HepG2 (cell line): ENCODE data around the gene KRTAP5-6. TPM values are rescaled to one million over a fixed set of nuclear protein-coding genes. Genes with fewer than 3 reads are reported as not detected.

Source experiments
- ARID5B ChIP-seq: IDR thresholded peaks from 2 replicates; pipeline ENCODE4 v1.4.0; 2020; ENCODE audit warnings: mild to moderate bottlenecking, missing genetic modification reagents
- DR1 ChIP-seq: sonication (generic); formaldehyde crosslinking; IDR thresholded peaks from 2 replicates; pipeline ENCODE4 v1.8.0; 2021; ENCODE audit warnings: mild to moderate bottlenecking, missing genetic modification reagents, inconsistent platforms
- HNRNPK ChIP-seq: fragments of 200-400 bp; formaldehyde crosslinking; IDR thresholded peaks from 2 replicates; pipeline ENCODE4 v1.6.1; 2018; ENCODE audit warnings: low read length, low read depth, moderate library complexity, mild to moderate bottlenecking; ENCODE audit not compliant: poor library complexity, severe bottlenecking
- MEIS1 ChIP-seq: sonication (generic); formaldehyde crosslinking; IDR thresholded peaks from 2 replicates; pipeline ENCODE4 v1.9.0; 2021; ENCODE audit warnings: mild to moderate bottlenecking, missing genetic modification reagents, moderate library complexity, borderline replicate concordance
- NONO ChIP-seq, 2 experiments: fragments of 450-650 bp in 1 of 2; sonication (generic) in 1 of 2; formaldehyde crosslinking in 1 of 2; IDR thresholded peaks in 1 of 2; conservative IDR thresholded peaks in 1 of 2; 2 replicates each; pipeline versions ENCODE4 v1.6.1 to v1.8.0; 2017 to 2022; ENCODE audit warnings: mild to moderate bottlenecking in 1 of 2, missing genetic modification reagents in 1 of 2, moderate library complexity in 1 of 2
- NRL ChIP-seq: sonication (generic); formaldehyde crosslinking; IDR thresholded peaks from 2 replicates; pipeline ENCODE4 v1.5.0; 2020; ENCODE audit warnings: missing genetic modification reagents, mild to moderate bottlenecking, moderate library complexity, borderline replicate concordance
- PAF1 ChIP-seq: IDR thresholded peaks from 2 replicates; pipeline ENCODE4 v1.6.1; 2016; ENCODE audit warnings: missing genetic modification reagents, missing compliant biosample characterization
- TRIM24 ChIP-seq: sonication (generic); formaldehyde crosslinking; IDR thresholded peaks from 2 replicates; pipeline ENCODE4 v1.8.0; 2022; ENCODE audit warnings: mild to moderate bottlenecking, missing genetic modification reagents
- ZNF687 ChIP-seq: sonication (generic); formaldehyde crosslinking; IDR thresholded peaks from 2 replicates; pipeline ENCODE4 v1.5.1; 2020; ENCODE audit warnings: mild to moderate bottlenecking, missing genetic modification reagents, moderate library complexity
- ZNF780A ChIP-seq: sonication (generic); formaldehyde crosslinking; IDR thresholded peaks from 2 replicates; pipeline ENCODE4 v1.8.0; 2022; ENCODE audit warnings: mild to moderate bottlenecking, missing genetic modification reagents, moderate library complexity
- ZNF782 ChIP-seq: sonication (generic); formaldehyde crosslinking; IDR thresholded peaks from 2 replicates; pipeline ENCODE4 v1.4.0; 2020; ENCODE audit warnings: missing genetic modification reagents, mild to moderate bottlenecking, borderline replicate concordance
- polyA plus RNA-seq, 8 experiments: library from polyadenylated mRNA; depleted of rRNA in 3 of 8; stranded (reverse) in 7 of 8; unstranded in 1 of 8; fragments of >200 nt; fragmentation: Illumina TruSeq in 4 of 8; extraction: Trizol in 4 of 8; gene quantifications; 2 replicates each; pipeline versions ENCODE4 v1.2.1 to v1.2.3, GENCODE V29; 2011 to 2016; ENCODE audit warnings: low read depth in 4 of 8, missing spikeins in 1 of 8, mixed read lengths in 1 of 8; ENCODE audit not compliant: insufficient read depth in 1 of 8
- total RNA-seq, 5 experiments: library from RNA; depleted of rRNA; stranded (reverse); fragments of >200 nt; fragmentation: Illumina TruSeq; extraction: Trizol; gene quantifications; 2 replicates each; pipeline ENCODE4 v1.2.3, GENCODE V29; 2016; ENCODE audit warnings: low read depth in 1 of 5

KRTAP5-6 gene
- total and polyA plus RNA-seq, 2 of the 13 experiments (the other 11 are each of a cell fraction or from before 2014, with no cell fraction given) = not detected

GRCh38 chr11:1690167-1691025 is 6.6 kb upstream of the KRTAP5-6 start (continued):
- TF ChIP-seq ZNF687 (CRISPR knock-in tag) (peak; percentile 77), TRIM24 (no peak), ZNF782 (CRISPR knock-in tag) (no peak), PAF1 (CRISPR knock-in tag) (no peak), NRL (CRISPR knock-in tag) (0 out of 2 replicates have a peak, but pooled peaks have one; percentile 64), MEIS1 (CRISPR knock-in tag) (0 out of 2 replicates have a peak, but pooled peaks have one; percentile 3), ZNF780A (CRISPR knock-in tag) (0 out of 2 replicates have a peak, but pooled peaks have one; percentile 16), NONO (IDR thresholded peaks at IDR 0.05) (no peak), NONO (CRISPR knock-in tag; conservative IDR thresholded peaks at IDR 0.05) (peak; percentile 81; the same call in 1 of the 2 replicates), ARID5B (CRISPR knock-in tag) (no peak), HNRNPK (peak; percentile 84), DR1 (CRISPR knock-in tag) (0 out of 2 replicates have a peak, but pooled peaks have one; percentile 25)
